AG04449 (cell line): ENCODE results near the gene CTDSP2.

ENCODE experiments used
- CTCF ChIA-PET: fragments of 350-600 bp; formaldehyde crosslinking; extraction: SDS; loops from one replicate; lab custom pipeline; 2021; ENCODE audit warnings: antibody characterized with exemption; lab: Yijun Ruan, JAX
- POLR2A ChIA-PET: fragments of 400-600, 350-600 bp; formaldehyde crosslinking; extraction: SDS; loops from one replicate; lab custom pipeline; 2020; ENCODE audit warnings: antibody characterized with exemption, inconsistent platforms; lab: Yijun Ruan, JAX
- DNase-seq: peaks from one replicate; pipeline ENCODE4 v3.0.0-alpha.2; 2010; ENCODE audit warnings: low read depth, low spot score
- H3K4me3 ChIP-seq: 2 replicates; pipeline ENCODE4 v1.5.1; 2011; ENCODE audit warnings: low read depth, mild to moderate bottlenecking, control low read depth, low read length
- CTCF ChIP-seq: IDR thresholded peaks from one replicate; pipeline ENCODE4 v1.5.1; 2011; ENCODE audit warnings: mild to moderate bottlenecking, moderate library complexity, low read length, control low read depth, inconsistent platforms; ENCODE audit not compliant: insufficient read depth; ENCODE audit errors: missing control alignments

Gene CTDSP2

GRCh38 chr12:57807285-57807684 is 39.2 kb downstream of the CTDSP2 start:
- ChIA-PET CTCF (interaction anchor here (0.9 to 28.9 kb wide), 5 partner anchors 7 to 100 kb away, joined by 3 to 478 read pairs (median 5); partner anchors contain the start of genes AVIL and TSFM), POLR2A (no interaction called here)
- H3K4me3 ChIP-seq = no peak overlapping the region
- no peak for TF ChIP-seq CTCF
- DNase-seq = no peak

GRCh38 chr12:57806677-57807076 is 39.9 kb downstream of the CTDSP2 start:
- no peak overlapping the region for H3K4me3 ChIP-seq
- no peak for DNase-seq
- ChIA-PET CTCF (interaction anchor here (0.9 to 28.9 kb wide), 6 partner anchors 8 to 101 kb away, joined by 3 to 478 read pairs (median 5); partner anchors contain the start of genes AVIL and TSFM), POLR2A (no interaction called here)
- no peak for TF ChIP-seq CTCF

GRCh38 chr12:57803319-57803893 is 43.1 kb downstream of the CTDSP2 start:
- DNase-seq = no peak
- no peak overlapping the region for H3K4me3 ChIP-seq
- POLR2A ChIA-PET = interaction anchor here (0.6 to 1.0 kb wide), 2 partner anchors 15 to 44 kb away, joined by 3 read pairs; partner anchors contain the start of genes AVIL and CTDSP2
- TF ChIP-seq CTCF = peak; percentile 83
- CTCF ChIA-PET = interaction anchor here (0.6 to 28.9 kb wide), 28 partner anchors 10 to 128 kb away, joined by 3 to 478 read pairs (median 6); partner anchors contain the start of genes AVIL, EEF1AKMT3, METTL1 and TSFM

GRCh38 chr12:57802607-57803006 is 43.9 kb downstream of the CTDSP2 start:
- ChIA-PET POLR2A (interaction anchor here (0.6 to 1.0 kb wide), 2 partner anchors 16 to 45 kb away, joined by 3 read pairs; partner anchors contain the start of genes AVIL and CTDSP2), CTCF (interaction anchor here (0.8 to 28.9 kb wide), 29 partner anchors 9 to 128 kb away, joined by 3 to 478 read pairs (median 6); partner anchors contain the start of genes AVIL, EEF1AKMT3, METTL1 and TSFM)
- no peak overlapping the region for H3K4me3 ChIP-seq

GRCh38 chr12:57800965-57801364 is 45.6 kb downstream of the CTDSP2 start:
- CTCF ChIA-PET = interaction anchor here (1.1 to 28.9 kb wide), 7 partner anchors 14 to 107 kb away, joined by 3 to 478 read pairs (median 17); partner anchors contain the start of genes AVIL and TSFM
- no peak overlapping the region for H3K4me3 ChIP-seq
- POLR2A ChIA-PET = no interaction called here
- TF ChIP-seq CTCF = no peak
- DNase-seq = no peak

More at GRCh38 chr12:57802607-57803006, 43.9 kb downstream of the CTDSP2 start:
- no peak for DNase-seq
- TF ChIP-seq CTCF = no peak

GRCh38 chr12:57797933-57798332 is 48.6 kb downstream of the CTDSP2 start:
- H3K4me3 ChIP-seq = no peak overlapping the region
- ChIA-PET CTCF (interaction anchor here (1.0 to 28.9 kb wide), 7 partner anchors 13 to 136 kb away, joined by 3 to 478 read pairs (median 3); partner anchors contain the start of genes AVIL and TSFM), POLR2A (no interaction called here)
- no peak for TF ChIP-seq CTCF
- DNase-seq = no peak
